Anterior cingulate cortex (tissue), 58 donors: Measurements from ENCODE around the gene PIGK.
"Not testable (repeated sequence)": the region's sequence is repeated elsewhere in the genome, so short reads cannot be mapped to it uniquely, and the experiment has no call there.

Experiments used
- DNase-seq, 58 donors: peaks; one replicate each; lab custom pipeline; 2025; lab: John Stamatoyannopoulos, UW

The PIGK gene

DNA sequence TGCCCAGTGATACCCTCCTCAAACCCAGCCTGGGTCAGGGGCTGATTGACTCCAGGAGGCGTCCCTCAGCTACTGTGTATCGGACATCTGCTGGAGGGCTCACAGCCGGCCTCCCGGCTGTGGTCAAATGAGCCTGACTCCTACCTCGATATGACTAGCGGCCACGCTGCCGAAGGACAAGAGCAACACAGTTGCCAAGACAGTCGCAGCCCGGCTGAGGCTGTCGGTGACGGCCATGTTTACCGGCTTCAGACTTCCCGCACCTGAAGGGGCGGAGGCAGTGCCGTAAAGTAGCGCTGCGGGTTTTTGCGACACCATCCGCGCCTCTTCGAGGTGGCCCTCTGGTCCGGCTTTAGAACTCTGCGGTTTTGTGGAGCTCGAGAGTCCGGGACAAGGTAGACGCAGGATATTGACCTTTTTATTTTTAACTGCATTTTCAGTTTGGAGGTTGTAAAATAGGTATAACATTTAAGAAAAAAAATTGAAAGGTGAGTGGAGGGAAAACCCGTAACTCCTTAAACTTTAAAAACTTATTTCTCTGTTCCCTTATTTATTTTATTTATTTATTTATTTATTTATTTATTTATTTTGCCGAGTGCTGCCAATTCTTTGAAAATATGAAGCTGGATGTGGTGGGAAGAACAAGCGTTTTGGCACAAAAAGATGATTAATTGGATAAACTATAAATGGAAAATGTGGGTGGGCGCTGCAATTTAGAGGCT is at the start of gene PIGK:
PIGK (minus strand) TSS at position 265 of the 722 bp plus-strand sequence; CDS start at position 237, 28 bp downstream.
- DNase-seq: peak in 57 of 58 donors; percentile 24 to 88 (median 75)

DNA sequence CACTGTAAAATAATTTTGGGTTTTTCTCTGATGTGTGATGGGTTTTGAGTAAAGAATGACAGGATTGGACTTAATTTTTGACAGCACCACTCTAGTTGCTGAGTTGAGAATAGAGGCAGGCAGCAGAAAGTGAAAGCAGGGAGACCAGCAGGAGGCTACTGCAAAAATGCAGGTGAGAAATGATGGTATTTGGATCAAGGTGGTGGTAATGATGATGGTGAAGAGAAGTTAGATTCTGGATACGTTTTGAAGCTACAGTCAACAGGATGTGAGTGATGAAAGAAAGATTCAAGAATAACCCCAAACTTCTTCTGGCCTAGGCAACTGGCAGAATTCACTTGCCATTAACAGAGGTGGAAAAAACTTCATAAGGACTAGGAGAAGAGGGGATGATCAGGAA is 47.8 kb upstream of the PIGK start:
- no peak for DNase-seq

DNA sequence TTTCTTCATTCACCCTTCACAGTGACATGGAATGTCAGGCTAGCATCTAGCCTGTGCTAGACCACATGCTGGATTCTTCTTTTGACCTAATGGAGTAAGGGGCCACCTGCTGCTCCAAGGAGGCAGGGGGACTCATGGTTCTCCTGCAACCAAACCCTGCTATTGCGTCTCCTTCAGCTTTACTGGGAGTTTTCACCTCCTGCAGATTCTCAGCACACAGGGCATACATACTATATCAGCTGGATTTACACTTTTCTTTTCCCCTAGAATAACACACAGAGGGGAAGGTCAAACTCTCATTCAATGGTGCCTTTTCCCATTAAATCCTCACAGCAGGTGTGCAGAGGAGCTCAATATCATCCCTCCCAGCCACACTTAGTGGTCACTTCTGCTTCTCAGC is 46.0 kb upstream of the PIGK start:
- DNase-seq: no peak

DNA sequence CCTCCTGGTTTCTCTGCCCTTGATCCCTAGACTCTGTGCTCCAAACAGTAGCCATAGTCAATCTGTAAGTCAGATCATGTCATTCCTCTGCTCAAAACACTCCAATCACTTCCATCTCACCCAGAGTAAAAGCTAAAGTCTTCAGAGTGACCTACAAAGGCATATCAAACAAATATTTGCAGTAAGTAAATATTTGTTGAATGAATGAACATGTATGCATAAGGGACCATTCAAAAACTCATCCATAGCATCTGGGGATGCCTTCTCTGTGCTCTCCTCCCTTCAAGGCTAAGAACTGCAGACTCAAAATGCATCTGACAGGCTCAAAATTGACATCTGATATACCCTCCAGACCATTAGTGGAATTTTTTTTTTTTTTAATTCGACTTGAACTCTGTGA is 44.5 kb upstream of the PIGK start:
- no peak for DNase-seq

DNA sequence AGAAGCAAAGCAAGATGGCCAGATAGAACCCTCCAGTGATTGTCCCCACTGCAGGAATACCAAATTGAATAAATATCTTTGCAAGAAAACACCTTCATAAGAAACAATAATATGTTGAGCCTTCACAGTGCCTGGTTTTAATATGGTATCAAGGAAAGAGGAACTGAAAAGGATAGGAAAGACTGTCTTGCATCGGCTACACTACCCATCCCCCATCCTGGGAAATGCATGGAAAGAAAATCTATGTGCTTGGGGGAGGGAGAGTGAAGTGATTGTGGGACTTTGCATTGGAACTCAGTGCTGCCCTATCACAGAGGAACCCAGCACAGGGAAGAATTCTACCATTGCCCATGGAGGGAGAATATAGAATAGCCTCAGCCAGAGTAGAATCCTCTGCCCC is 34.0 kb upstream of the PIGK start:
- DNase-seq: no peak

DNA sequence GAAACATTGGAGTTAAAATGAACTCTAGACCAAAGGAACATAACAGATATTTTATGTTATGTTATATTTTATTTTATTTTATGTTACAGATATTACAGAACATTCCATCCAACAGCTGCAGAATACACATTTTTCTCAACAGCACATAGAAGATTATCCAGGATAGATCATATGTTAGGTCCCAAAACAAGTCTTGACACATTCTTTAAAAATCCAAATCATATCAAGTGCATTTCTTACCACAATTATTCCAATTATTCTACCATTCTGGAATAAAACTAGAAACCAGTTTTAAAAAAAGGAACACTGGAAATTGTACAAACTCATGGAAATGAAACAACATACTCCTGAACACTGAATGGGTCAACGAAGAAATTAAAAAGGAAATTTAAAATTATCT is 30.9 kb upstream of the PIGK start:
- no peak for DNase-seq

DNA sequence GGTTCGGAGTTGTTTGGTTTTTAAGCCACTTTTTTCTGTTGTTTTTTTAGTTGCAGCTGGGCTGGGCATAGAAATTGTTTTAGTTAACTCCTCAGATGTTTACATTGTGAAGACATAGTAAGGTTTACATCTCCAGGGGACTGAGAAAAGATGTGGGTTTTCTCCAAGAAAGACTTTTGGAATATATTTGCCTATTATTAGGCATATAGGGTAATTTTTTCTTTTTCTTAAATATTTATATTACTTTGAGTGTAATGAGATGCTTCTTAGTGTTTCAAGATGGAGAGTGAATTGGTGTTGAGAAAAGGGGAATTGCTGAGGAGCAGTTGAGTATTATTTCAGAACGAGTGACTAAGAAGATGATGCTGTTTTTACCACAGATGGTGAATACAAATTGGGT is 26.6 kb upstream of the PIGK start:
- no peak for DNase-seq

DNA sequence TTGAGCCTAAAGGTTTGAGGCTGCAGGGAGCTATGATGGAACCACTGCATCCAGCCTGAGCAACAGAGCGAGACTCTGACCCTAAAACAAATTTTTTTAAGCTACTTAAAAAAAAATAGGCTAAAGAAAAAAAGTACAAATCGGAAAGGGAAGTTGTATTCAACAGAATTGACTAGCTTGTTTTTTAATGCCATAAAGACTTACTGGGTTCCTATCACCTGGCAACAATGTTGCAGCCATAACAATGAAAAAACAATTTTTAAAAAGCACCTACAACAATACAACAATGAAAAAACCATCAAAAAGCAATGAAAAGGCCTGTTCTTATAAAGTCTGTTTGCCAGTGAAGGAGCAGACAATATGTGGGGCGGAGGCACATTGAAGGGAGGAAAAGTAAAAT is 20.1 kb upstream of the PIGK start:
- no peak for DNase-seq

DNA sequence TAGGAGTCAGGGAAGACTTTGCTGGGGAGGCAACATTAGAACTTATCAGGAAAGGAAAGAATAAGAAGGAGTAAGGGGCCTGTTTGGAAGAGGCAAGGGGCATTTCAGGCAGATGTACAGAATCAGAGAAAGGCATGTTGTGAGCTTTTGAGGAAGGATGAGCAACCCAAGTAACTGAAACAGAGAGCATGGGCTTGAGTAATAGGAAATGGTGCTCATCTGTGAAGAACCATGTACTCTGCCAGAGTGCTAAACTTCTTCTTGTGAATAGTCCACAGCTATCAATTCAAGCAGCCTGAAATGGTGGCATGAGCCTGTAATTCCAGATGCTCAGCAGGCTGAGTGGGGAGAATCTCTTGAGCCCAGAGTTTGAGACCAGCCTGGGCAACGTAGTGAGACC is 19.2 kb upstream of the PIGK start:
- DNase-seq: no peak

DNA sequence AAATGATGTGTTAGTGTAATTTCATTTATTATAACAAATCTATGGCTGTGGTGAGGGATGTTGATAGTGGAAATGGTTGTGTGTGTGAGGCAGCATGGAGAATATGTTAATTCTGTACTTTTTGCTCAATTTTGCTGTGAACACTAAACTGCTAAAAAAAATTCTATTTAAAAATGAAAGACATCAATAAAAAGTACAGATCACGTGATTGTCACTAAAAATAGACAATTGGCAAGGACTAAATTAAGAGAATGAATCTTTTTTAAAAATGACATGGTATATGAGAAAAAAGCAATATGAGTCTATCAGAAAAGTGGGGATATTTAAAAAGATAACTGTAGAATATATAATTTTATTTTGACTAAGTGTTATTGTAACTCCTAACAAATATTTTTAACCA is 15.7 kb upstream of the PIGK start:
- DNase-seq: no peak

DNA sequence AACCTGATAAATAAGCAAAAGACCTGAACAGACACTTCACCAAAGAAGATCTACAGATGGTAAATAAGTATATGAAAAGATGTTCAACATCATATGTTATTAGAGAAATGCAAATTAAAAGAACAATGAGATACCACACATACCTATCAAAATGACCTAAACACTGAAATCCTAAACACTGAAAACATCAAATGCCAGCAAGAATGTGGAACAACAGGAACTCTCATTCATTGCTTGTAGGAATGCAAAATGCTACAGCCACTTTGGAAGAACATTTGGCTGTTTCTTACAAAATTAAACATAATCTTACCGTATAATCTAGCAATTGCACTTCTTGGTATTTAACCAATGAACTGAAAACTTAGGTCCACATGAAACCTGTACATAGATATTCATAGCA is 14.9 kb upstream of the PIGK start:
- DNase-seq: no peak

DNA sequence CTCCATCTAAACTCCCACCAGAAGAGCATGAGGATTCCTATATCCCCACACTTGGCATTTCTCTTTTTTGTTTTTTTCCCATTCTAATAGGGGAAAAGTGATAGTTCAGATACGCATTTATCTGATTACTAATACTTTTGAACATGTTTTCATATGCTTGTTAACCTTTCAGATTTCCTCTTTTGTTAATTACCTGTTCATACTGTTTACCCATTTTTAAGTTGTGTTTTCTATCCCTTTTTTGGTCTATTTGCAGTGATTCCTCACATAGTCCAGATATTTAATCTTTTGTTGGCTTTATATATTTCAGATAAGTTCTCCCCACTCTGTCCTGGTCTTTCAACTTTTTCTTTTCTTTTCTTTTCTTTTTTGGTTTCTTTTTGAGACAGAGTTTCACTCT is 13.6 kb upstream of the PIGK start:
- no peak for DNase-seq

DNA sequence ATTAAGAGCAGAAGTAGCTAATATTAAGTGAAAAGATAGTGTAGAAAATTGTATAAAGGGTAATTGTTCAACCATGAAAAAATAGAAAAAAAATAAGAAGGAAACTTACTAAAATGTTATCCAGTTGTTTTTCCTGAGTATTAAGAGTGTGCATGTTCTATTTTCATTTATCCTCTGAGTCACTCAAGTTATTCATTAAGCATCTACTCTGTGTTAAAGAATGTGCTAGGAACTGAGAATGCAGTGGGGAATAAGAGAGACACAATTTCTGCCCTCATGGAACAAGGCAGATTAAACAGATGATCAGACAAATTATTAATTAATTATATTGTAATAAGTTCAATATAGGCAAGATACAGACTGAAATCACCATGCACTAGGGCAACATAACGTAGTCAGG is 10.8 kb upstream of the PIGK start:
- no peak for DNase-seq

DNA sequence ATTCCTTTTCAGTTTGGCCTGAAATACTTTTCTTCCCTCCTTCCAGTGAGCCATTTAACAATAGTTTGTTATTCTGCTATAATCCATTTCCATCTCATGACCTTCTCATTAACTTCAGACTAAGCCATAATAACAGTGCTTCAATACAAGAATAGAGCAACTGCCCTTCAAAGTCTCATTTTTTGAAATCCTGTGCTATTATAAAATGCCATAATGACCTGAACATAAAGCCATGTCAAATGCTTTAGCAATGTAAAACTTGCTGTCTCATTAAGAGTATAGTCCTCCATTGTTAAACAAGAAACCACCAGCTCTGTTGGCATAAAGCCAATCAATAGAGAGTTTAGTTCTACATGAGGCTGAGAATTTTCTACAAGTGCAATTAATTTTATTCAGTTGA is 9.6 kb upstream of the PIGK start:
- no peak for DNase-seq

DNA sequence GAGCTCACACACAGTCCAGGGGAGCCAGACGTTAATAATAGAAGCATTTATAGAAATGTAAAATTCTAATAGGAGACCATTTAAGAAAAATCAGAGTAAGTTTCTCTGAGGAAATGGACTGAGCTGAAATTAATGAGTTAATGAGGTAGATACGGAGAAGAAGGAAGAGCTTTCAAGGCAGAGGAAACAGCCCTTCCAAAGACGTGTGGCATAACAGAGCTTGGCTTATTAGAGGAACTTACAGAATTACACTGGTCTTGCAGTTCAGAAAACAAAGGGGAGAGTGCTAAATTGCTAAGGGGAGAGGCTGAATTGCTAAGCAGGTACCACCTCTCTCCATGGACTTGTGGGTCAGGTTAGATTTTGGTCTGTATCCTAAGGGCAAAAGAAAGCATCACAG is 8.2 kb upstream of the PIGK start:
- DNase-seq: no peak

DNA sequence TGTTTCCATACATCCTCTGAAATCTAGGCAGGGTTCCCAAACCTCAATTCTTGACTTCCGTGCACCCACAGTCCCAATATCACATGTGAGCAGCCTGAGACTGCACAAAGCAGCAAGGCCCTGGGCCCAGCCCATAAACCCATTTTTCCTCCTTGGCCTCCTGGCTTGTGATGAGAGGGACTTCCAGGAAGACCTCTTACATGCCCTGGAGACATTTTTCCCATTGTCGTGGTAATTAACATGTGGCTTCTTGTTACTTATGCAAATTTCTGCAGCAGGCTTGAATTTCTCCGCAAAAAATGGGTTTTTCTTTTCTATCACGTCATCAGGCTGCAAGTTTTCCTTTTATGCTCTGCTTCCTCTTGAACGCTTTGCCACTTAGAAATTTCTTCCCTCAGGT is 3.3 kb upstream of the PIGK start:
- DNase-seq: no peak

DNA sequence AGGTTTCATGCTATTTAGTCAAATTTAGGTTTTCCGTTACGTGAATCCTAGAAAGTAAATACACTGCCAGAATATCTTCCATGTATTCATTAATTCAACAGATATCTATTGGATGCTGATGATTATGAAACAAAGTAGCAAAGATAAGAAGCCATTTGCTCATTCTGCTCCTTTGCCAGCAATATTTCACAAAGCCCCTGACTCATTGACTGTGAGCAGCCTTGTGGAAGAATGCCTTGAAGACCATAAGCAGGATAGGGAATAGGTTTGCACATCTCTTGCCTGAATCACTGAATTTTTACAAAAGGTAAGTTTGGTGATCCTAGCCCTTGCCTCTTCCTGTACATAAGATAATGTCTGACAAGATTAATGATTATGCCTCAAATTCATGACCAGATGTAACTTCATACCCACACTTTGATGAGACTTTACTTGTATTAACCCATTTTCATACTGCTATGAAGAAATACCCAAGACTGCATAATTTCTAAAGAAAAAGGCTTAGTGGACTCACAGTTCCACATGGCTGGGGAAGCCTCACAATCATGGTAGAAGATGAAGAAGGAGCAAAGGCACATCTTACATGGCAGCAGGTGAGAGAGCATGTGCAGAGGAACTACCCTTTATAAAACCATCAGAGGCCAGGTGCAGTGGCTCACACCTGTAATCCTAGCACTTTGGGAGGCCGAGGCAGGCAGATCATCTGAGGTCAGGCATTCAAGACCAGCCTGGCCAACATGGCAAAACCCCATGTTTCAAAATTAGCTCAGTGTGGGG is 1.6 kb upstream of the PIGK start:
- DNase-seq: no peak

DNA sequence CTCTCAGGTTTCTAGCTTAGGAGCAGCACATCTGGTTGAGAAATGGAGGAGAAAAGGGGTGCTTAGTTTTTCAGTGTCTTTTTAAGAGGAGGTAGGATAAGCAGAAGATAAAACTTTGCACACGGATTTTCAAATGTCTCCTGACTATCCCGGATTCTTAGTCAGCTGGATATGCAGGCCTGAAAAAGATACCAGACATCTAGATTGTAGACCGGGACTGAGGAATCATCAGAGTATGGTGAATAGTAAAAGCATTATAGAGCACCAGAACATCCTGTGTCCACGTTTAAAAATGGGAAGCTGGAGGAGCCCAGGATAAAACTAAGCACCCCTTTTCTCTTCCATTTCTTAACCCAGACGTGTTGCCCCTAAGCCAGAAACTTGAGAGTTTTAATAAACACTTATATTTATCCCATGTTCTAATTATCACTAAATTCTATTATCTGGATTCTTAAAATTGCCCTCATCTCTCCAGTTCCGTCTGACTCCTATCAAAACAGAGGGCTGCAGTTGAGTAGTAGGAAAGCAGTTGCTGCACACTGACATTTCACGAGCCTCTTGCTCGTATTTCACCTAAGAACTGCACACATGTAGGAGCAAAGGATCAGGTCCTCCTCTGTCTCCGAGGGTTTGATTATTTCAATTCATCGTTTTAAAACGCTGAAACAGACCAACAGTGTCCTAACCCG is 609 bp downstream of the PIGK start:
- peak in 2 of 58 donors; percentile 25 to 60 for DNase-seq

DNA sequence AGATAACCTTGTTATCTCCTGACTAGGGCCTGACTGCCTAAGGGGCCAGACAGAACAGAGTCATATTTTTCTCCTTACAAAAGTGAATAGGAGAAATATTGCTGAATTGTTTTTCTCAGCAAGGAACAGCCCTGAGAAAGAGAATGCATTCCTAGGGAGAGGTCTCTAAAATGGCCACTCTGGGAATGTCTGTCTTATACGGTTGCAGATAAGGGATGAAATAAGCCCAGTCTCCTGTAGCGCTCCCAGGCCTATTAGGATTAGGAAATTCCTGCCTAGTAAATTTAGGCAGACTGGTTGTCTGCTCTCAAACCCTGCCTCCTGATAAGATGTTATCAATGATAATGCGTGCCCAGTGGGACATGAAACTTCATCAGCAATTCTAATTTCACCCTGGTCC is 15.2 kb downstream of the PIGK start:
- DNase-seq: not testable (repeated sequence)

DNA sequence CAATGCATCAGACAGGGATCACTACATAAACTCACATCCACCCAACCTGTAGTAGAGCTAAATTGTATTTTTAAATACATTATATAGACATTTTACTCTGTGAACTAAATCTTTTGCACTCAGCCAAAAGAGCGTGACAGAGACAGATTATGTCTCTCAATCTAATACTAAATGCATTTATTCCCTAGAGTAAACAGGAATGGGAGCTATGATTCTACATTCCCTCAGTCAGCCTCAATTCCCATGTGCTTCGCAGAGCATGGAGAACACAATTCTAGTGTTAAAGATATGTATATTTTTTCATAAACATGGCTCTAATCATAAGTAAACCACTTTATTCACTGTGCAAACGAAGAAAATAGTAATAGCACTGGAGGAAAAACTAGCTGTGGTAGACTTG is 16.5 kb downstream of the PIGK start:
- DNase-seq: no peak

DNA sequence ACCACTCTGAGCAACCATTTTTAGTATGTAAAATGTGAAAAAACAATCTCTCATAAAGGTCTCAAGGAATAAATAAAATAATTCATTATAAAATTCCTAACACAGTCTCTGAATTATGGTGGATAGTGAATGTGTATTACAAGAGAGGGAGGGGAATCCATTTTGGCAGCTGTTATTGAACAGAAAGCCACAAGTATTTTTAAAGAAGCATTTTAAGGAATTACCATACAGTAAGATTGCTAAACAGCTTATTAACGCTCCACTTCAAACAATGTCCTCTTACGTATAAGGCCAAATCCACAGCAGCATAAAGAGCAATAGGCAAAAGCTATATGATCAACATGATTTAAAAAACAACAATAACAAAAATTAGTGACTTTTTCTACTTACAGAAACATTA is 18.4 kb downstream of the PIGK start:
- DNase-seq: no peak

DNA sequence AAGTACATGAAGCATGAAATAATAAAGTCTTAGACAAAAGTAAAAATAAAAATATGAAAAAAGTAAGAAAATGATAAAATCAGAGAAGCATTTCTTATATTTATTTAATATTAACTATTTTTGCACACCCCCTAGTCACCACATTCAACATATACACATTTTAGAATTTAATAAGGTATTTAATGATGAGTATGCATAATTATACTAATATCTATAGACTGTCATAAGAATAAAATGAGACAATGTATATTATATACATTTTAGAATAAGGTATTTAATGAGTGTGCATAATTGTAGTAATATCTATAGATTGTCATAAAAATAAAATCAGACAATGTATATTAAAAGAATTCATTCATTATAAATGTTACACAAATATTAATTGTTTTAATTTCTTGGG is 18.9 kb downstream of the PIGK start:
- no peak for DNase-seq
